GM18520 (cell line): ENCODE results near the gene OMG.
"Not testable (repeated sequence)": the region's sequence is repeated elsewhere in the genome, so short reads cannot be mapped to it uniquely, and the experiment has no call there.

Experiments used
- ATAC-seq: cut with Tn5 transposase; IDR thresholded peaks from one replicate; pipeline ENCODE4 v1.9.1; 2021; ENCODE audit not compliant: unreplicated experiment

Gene OMG

GRCh38 chr17:31308372-31309334 lies 11.6 kb upstream of the OMG start:
- ATAC-seq, result no peak

- ATAC-seq, result no peak
These were observed 10.6 kb upstream of the OMG start for GRCh38 chr17:31307640-31308039.

GRCh38 chr17:31299624-31300023 lies 2.6 kb upstream of the OMG start:
- no peak for ATAC-seq

GRCh38 chr17:31296142-31296541 lies 897 bp downstream of the OMG start:
- no peak for ATAC-seq

- ATAC-seq, result no peak
These were observed 1.6 kb downstream of the OMG start for GRCh38 chr17:31295489-31295871.

- no peak for ATAC-seq
These were observed 2.1 kb downstream of the OMG start for GRCh38 chr17:31294820-31295488.

GRCh38 chr17:31294231-31294630 lies 2.8 kb downstream of the OMG start:
- no peak for ATAC-seq

- no peak for ATAC-seq
These were observed 3.5 kb downstream of the OMG start for GRCh38 chr17:31293581-31293980.

GRCh38 chr17:31291820-31292219 lies 5.2 kb downstream of the OMG start:
- ATAC-seq, result no peak

GRCh38 chr17:31289790-31290189 lies 7.2 kb downstream of the OMG start:
- ATAC-seq, result no peak

- not testable (repeated sequence) for ATAC-seq
These were observed 9.1 kb downstream of the OMG start for GRCh38 chr17:31287932-31288331.

GRCh38 chr17:31286587-31286986 lies 10.5 kb downstream of the OMG start:
- ATAC-seq, result no peak

GRCh38 chr17:31283841-31284240 lies 13.2 kb downstream of the OMG start:
- no peak for ATAC-seq

GRCh38 chr17:31281061-31281460 lies 16.0 kb downstream of the OMG start:
- ATAC-seq, result no peak

GRCh38 chr17:31279401-31279800 lies 17.6 kb downstream of the OMG start:
- no peak for ATAC-seq

GRCh38 chr17:31275116-31275515 lies 21.9 kb downstream of the OMG start:
- ATAC-seq, result no peak

- no peak for ATAC-seq
These were observed 22.8 kb downstream of the OMG start for GRCh38 chr17:31274252-31274651.

GRCh38 chr17:31273516-31273915 lies 23.5 kb downstream of the OMG start:
- no peak for ATAC-seq

- ATAC-seq, result no peak
These were observed 24.2 kb downstream of the OMG start for GRCh38 chr17:31272803-31273202.

GRCh38 chr17:31272236-31272635 lies 24.8 kb downstream of the OMG start:
- ATAC-seq, result no peak

- no peak for ATAC-seq
These were observed 27.5 kb downstream of the OMG start for GRCh38 chr17:31269578-31269983.

GRCh38 chr17:31269036-31269577 lies 27.9 kb downstream of the OMG start:
- no peak for ATAC-seq
